Endodermal cell (in vitro differentiated cells): ENCODE measurements around the gene GALNT2. TPM values are rescaled to one million over a fixed set of nuclear protein-coding genes. Genes with fewer than 3 reads are reported as not detected.

ENCODE experiments used
- DNase-seq: peaks from one replicate; pipeline ENCODE4 v3.0.0-alpha.2; 2017
- H3K27ac ChIP-seq: 2 replicates; pipeline ENCODE4 v1.5.1; 2013; ENCODE audit warnings: mild to moderate bottlenecking, low read depth, low read length, moderate library complexity
- H3K27me3 ChIP-seq: 2 replicates; pipeline ENCODE4 v1.6.1; 2013; ENCODE audit warnings: mild to moderate bottlenecking, low read length, moderate library complexity; ENCODE audit not compliant: insufficient read depth, control insufficient read depth, poor library complexity, severe bottlenecking
- H3K36me3 ChIP-seq: 2 replicates; pipeline ENCODE4 v1.7.0; 2013; ENCODE audit warnings: mild to moderate bottlenecking, low read length, moderate library complexity; ENCODE audit not compliant: control insufficient read depth, insufficient read depth
- H3K4me1 ChIP-seq: one replicate; pipeline ENCODE4 v1.7.0; 2013; ENCODE audit warnings: low read length; ENCODE audit not compliant: control insufficient read depth, insufficient read depth
- H3K4me3 ChIP-seq: 2 replicates; pipeline ENCODE4 v1.5.1; 2013; ENCODE audit warnings: mild to moderate bottlenecking, low read length, moderate library complexity
- H3K9ac ChIP-seq: 2 replicates; pipeline ENCODE4 v1.6.1; 2013; ENCODE audit warnings: mild to moderate bottlenecking, low read length, moderate library complexity; ENCODE audit not compliant: poor library complexity, severe bottlenecking; ENCODE audit errors: extremely low read depth
- H3K9me3 ChIP-seq: 2 replicates; pipeline ENCODE4 v1.6.1; 2013; ENCODE audit warnings: mild to moderate bottlenecking, low read length, moderate library complexity; ENCODE audit not compliant: control insufficient read depth
- H3K27ac Mint-ChIP-seq: 2 replicates; pipeline ENCODE4 v1.8.0; 2020; ENCODE audit warnings: mixed read lengths
- H3K27me3 Mint-ChIP-seq: 2 replicates; pipeline ENCODE4 v1.8.0; 2021; ENCODE audit warnings: mild to moderate bottlenecking, mixed read lengths; ENCODE audit not compliant: insufficient read depth
- H3K36me3 Mint-ChIP-seq: 2 replicates; pipeline ENCODE4 v1.8.0; 2020; ENCODE audit warnings: low read depth, mixed read lengths
- H3K4me1 Mint-ChIP-seq: 2 replicates; pipeline ENCODE4 v1.8.0; 2020; ENCODE audit warnings: mixed read lengths
- H3K4me3 Mint-ChIP-seq: 2 replicates; pipeline ENCODE4 v1.8.0; 2020; ENCODE audit warnings: mild to moderate bottlenecking, moderate library complexity, mixed read lengths
- H3K9me3 Mint-ChIP-seq: 2 replicates; pipeline ENCODE4 v1.8.0; 2020; ENCODE audit warnings: mild to moderate bottlenecking, mixed read lengths
- CTCF ChIP-seq: fragments of 200-600 bp; sonication (generic); conservative IDR thresholded peaks from 2 replicates; pipeline ENCODE4 v1.5.0; 2021; ENCODE audit warnings: antibody characterized with exemption, mild to moderate bottlenecking
- WGBS, 2 experiments: methylation state at CpG; one replicate each; pipeline versions ENCODE4 v1.1.5 to v1.1.7; 2013; ENCODE audit warnings: missing lambda C conversion rate in 2 of 2, mixed read lengths in 1 of 2; ENCODE audit not compliant: insufficient coverage in 1 of 2, insufficient read length in 1 of 2; 5-methylcytosine and 5-hydroxymethylcytosine counted together
- long read RNA-seq, 4 experiments: library from polyadenylated mRNA in 2 of 4; library from RNA in 1 of 4; library from capped mRNA in 1 of 4; stranded (forward) in 3 of 4; unstranded in 1 of 4; transcript quantifications; one replicate each; pipeline ENCODE4 v2.0.0, GENCODE V29; 2020 to 2021; ENCODE audit warnings: inconsistent platforms in 1 of 4
- polyA plus RNA-seq, 2 experiments: library from polyadenylated mRNA; stranded (reverse); fragments of 50-300 nt; gene quantifications; one replicate each; pipeline ENCODE4 v1.2.3, GENCODE V29; 2013
- total RNA-seq, 2 donors: library from RNA; stranded (reverse); fragmentation: NEBNext Ultra II Directional in 1 of 2; extraction: Animal tissue kit (Norgen Biotek cat#: 25700) in 1 of 2; gene quantifications; 2 replicates in 1 of 2; 3 replicates in 1 of 2; pipeline ENCODE4 v1.2.1, GENCODE V29; 2021

GALNT2 gene
- total RNA-seq, result 10 to 100 TPM; 41.6 to 63.5 TPM
- polyA plus RNA-seq (2013, experiment 1 of 2), result 85.8 TPM
- polyA plus RNA-seq (2013, experiment 2 of 2), result 77.5 TPM
- long read RNA-seq, experiment 1, full-length matches to known transcripts, result 2 of 22 reads
- long read RNA-seq, experiment 1, partial matches to known transcripts, result 17 of 22 reads
- long read RNA-seq, experiment 1, other reads (novel, unspliced or antisense), result 3 of 22 reads
- long read RNA-seq, experiment 2, full-length matches to known transcripts, result 70 of 103 reads
- long read RNA-seq, experiment 2, partial matches to known transcripts, result 13 of 103 reads
- long read RNA-seq, experiment 2, other reads (novel, unspliced or antisense), result 20 of 103 reads
- long read RNA-seq, experiment 3, full-length matches to known transcripts, result 103 of 130 reads
- long read RNA-seq, experiment 3, partial matches to known transcripts, result 22 of 130 reads
- long read RNA-seq, experiment 3, other reads (novel, unspliced or antisense), result 5 of 130 reads
- long read RNA-seq, experiment 4, partial matches to known transcripts, result 3 of 3 reads
- long read RNA-seq, experiment 4, other reads (novel, unspliced or antisense), result 0 of 3 reads

- WGBS, 2 experiments, result 1 to 3% methylated on average over 7 to 104 of the region's 104 CpGs
- Mint-ChIP-seq H3K27me3 (peaks cover 13% of the 10 kb centered on the region), H3K36me3 (no peaks in the 10 kb centered on the region), H3K4me3 (peak within 1 kb of the TSS; percentile 76), H3K9me3 (peaks cover 12% of the 10 kb centered on the region), H3K4me1 (peaks cover 15% of the 10 kb centered on the region), H3K27ac (peak within 1 kb of the TSS; percentile 69)
- Histone ChIP-seq H3K9ac (peak within 1 kb of the TSS; percentile 31), H3K36me3 (no peaks in the 10 kb centered on the region), H3K9me3 (peaks cover 10% of the 10 kb centered on the region), H3K27me3 (peaks cover 8% of the 10 kb centered on the region), H3K4me3 (peak within 1 kb of the TSS; percentile 79), H3K4me1 (no peaks in the 10 kb centered on the region), H3K27ac (peak within 1 kb of the TSS; percentile 54)
- no peak for TF ChIP-seq CTCF
- DNase-seq, result peak; percentile 96
These were observed at the start of gene GALNT2 for GRCh38 chr1:230066466-230067404. Gene GALNT2 (plus strand): TSS chr1:230067238. CDS start chr1:230067281, 43 bp downstream.

- TF ChIP-seq CTCF, result no peak
- H3K9me3 Mint-ChIP-seq, result peaks cover 1% of the 10 kb centered on the region
- peak; percentile 22 for DNase-seq
- no peaks in the 10 kb centered on the region for H3K4me1 ChIP-seq
- no peak overlapping the region for H3K4me3 Mint-ChIP-seq
- 86 to 100% methylated on average over 1 to 3 of the region's 3 CpGs for WGBS, 2 experiments
- no peaks in the 10 kb centered on the region for H3K27me3 Mint-ChIP-seq
- H3K36me3 Mint-ChIP-seq, result no peaks in the 10 kb centered on the region
- no peak overlapping the region for H3K27ac ChIP-seq
- H3K9ac ChIP-seq, result no peak overlapping the region
- no peaks in the 10 kb centered on the region for H3K27me3 ChIP-seq
- H3K27ac Mint-ChIP-seq, result no peak overlapping the region
- H3K36me3 ChIP-seq, result no peaks in the 10 kb centered on the region
- peaks cover 24% of the 10 kb centered on the region for H3K4me1 Mint-ChIP-seq
- H3K9me3 ChIP-seq, result no peaks in the 10 kb centered on the region
- H3K4me3 ChIP-seq, result no peak overlapping the region
These were observed 46.6 kb upstream of the GALNT2 start for GRCh38 chr1:230020451-230020850.

GRCh38 chr1:230022666-230023380, 44.2 kb upstream of the GALNT2 start:
- Histone ChIP-seq H3K4me1 (no peaks in the 10 kb centered on the region), H3K27me3 (no peaks in the 10 kb centered on the region), H3K27ac (no peak overlapping the region), H3K9ac (no peak overlapping the region), H3K36me3 (no peaks in the 10 kb centered on the region), H3K4me3 (no peak overlapping the region), H3K9me3 (no peaks in the 10 kb centered on the region)
- H3K4me1 Mint-ChIP-seq, result peaks cover 11% of the 10 kb centered on the region
- peak; percentile 26 for DNase-seq
- peaks cover 6% of the 10 kb centered on the region for H3K9me3 Mint-ChIP-seq
- no peak overlapping the region for H3K4me3 Mint-ChIP-seq
- TF ChIP-seq CTCF, result no peak
- WGBS, 2 experiments, result 93 to 94% methylated on average over 5 to 6 of the region's 6 CpGs
- peaks cover 8% of the 10 kb centered on the region for H3K27me3 Mint-ChIP-seq
- no peak overlapping the region for H3K27ac Mint-ChIP-seq
- H3K36me3 Mint-ChIP-seq, result no peaks in the 10 kb centered on the region
